CD4-positive, alpha-beta T cell treated with Interleukin-15 for 4 hours (primary cell): ENCODE results near the gene SHD.
"Not testable (repeated sequence)": the region's sequence is repeated elsewhere in the genome, so short reads cannot be mapped to it uniquely, and the experiment has no call there.

Experiments used
- DNase-seq: peaks from one replicate; pipeline ENCODE4 v3.0.0-alpha.2; 2020; ENCODE audit warnings: low spot score

Gene SHD

DNA sequence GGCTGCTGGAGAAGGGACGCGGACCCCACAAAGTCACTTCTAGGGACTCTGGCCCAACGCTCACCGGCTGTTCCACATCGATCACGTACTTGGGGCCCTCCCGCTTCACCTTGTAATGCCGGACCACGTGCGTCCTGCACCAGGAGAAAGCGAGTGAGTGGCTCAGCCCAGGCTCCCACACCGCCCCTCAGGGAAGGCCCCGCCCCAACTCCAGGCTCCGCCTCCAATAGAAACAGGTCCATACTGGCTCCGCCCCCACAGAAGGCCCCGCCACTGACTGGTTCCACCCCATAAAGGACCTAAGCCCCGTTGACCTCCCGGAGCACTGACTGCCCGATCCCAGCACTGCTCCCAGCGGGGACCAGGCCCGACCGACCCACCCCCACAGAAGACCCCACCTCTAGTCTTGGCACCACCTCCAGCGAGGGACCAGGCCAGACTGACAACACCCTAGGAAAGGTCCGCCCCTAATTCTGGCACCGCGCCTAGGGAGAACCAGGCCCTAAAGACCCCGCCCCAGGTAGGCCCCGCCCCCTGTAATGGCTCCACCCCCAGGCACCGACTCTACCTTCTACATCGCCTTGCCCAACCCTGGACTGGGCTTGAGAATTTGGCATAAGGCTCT, 48.3 kb downstream of the SHD start:
- DNase-seq, result peak; percentile 65

GRCh38 chr19:4327877-4328242, 48.8 kb downstream of the SHD start:
- no peak for DNase-seq

GRCh38 chr19:4328243-4328990, 49.4 kb downstream of the SHD start:
- DNase-seq, result peak; percentile 96

- DNase-seq, result not testable (repeated sequence)
These were observed 50.1 kb downstream of the SHD start for GRCh38 chr19:4328991-4329681.

- no peak for DNase-seq
These were observed 50.8 kb downstream of the SHD start for GRCh38 chr19:4329858-4330257.

DNA sequence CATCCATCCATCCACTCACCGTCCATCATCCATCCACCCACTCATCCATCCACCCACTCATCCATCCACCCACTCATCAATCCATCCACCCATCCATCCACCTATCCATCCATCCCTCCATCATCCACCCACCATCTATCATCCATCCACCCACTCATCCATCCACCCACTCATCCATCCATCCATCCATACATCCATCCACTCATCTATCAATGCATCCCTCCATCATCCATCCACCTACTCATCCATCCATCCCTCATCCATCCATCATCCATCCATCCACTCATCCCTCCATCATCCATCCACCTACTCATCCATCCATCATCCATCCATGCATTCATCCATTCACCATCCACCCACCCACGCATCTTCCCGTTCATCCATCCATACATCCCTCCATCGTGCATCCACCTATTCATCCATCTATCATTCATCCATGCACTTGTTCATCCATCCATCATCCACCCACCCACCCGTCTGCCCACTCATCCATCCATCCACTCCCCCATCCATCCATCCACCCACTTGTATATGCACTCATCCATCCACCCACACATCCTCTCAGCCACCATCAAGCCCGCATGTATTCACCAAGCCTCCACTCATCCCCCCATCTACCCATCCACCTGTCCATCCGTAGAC, 56.0 kb downstream of the SHD start:
- DNase-seq, result no peak

DNA sequence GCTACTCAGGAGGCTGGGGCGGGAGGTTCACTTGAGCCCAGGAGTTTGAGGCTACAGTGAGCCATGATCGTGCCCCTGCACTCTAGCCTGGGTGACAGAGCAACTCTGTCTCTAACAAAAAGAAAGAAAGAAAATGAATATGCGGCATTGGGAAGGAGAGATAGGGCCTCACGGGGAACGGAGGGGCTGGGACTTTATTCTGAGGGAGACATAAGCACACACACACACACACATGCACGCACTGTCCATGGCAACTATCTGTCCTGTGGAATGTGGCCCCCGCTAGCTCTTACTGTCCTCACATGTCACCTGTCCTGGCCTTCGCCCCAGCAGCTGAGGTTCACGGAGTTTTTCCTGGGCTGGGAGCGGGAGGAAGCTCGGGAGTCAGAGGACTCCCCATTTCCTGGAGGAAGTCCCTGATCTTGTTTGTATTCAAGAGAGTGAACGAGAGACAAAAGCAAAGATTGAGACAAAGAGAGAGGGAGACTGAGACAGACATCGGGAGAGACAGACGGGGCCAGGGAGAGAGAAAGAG, 58.9 kb downstream of the SHD start:
- no peak for DNase-seq

DNA sequence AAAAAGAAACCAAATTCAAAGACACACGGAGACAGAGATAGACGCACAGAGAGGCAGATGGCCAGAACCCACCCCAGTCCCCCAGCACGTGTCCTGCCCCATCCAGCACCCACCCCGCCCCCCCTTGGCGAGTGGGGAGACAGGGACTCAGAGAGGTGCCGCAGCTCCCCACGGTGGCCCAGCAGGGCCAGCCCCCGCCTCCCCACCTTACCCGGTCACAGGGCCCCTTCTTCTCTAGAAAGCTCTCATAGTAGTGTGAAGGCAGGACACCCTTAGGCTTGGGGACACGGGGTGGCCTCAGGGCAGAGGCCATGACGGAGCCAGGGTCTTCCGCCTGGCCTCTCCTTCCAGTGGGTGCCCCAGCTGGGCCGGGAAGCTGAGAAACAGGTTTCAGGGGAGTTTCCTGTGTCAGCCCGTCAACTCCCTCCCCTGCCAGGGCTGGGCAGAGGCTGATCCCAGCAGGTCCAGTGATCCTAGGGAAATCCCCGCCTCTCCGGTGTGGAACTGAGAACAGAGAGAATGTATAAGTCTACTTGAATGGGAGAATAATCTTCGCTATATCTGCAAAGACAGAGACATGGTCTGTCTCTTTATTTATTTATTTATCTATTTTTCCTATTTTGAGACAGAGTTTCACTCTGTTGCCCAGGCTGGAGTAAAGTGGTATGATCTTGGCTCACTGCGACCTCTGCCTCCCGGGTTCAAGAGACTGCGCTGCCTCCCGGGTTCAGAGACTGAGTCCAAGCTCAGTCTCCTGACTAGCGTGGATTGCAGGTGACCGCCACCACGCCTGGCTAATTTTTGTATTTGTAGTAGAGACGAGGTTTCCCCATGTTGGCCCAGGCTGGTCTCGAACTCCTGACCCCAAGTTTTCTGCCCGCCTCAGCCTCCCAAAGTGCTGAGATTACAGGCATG, 59.6 kb downstream of the SHD start, which contains the start of gene STAP2:
Gene STAP2, minus strand, starts transcription at position 387 of the 915 bp plus-strand sequence. Its CDS starts 74 bp downstream, at position 313.
- no peak for DNase-seq
